Uterus (tissue), 2 donors: Measurements from ENCODE around the gene CRB1.

ENCODE experiments used
- CTCF ChIP-seq, 4 experiments: fragments of 200-600 bp in 2 of 4; fragments of 450-650 bp in 2 of 4; sonication (generic) in 2 of 4; IDR thresholded peaks; one replicate each; pipeline ENCODE4 v1.5.1; 2016 to 2019; ENCODE audit warnings: antibody characterized with exemption in 4 of 4, mild to moderate bottlenecking in 2 of 4, moderate library complexity in 1 of 4
- POLR2A ChIP-seq, 2 donors: fragments of 450-650 bp; IDR thresholded peaks; one replicate each; pipeline ENCODE4 v1.6.1; 2016; ENCODE audit warnings: antibody characterized with exemption in 2 of 2, mild to moderate bottlenecking in 1 of 2, moderate library complexity in 1 of 2

- no peak for TF ChIP-seq CTCF (IDR thresholded peaks at IDR 0.05)
- TF ChIP-seq POLR2A (IDR thresholded peaks at IDR 0.05), result no peak
Measured at GRCh38 chr1:197247465-197247864, 20.6 kb upstream of the CRB1 start.
